Pancreas (tissue), 10 donors: Measurements from ENCODE around the gene ZNF543. TPM values are rescaled to one million over a fixed set of nuclear protein-coding genes. Genes with fewer than 3 reads are reported as not detected.
A peak's percentile ranks its signal among the peaks of the same experiment; 100 is the strongest.

Experiments used
- ATAC-seq, 4 donors: fragments of 200-7000 bp; cut with Tn5 transposase; one replicate each; pipeline versions ENCODE4 v1.8.0 to v1.9.1; 2020; ENCODE audit warnings: mild to moderate bottlenecking in 4 of 4, moderate library complexity in 4 of 4
- DNase-seq, 6 donors: peaks; one replicate each; pipeline ENCODE4 v3.0.0-alpha.2; 2020
- FAIRE-seq: peaks from 2 replicates; lab custom pipeline; 2012; peaks lifted over from hg19 to GRCh38; lab: Jason Lieb, UNC
- H3K27ac ChIP-seq, 4 donors: fragments of 200-600 bp; sonication (generic); 1 replicate in 3 of 4; 2 replicates in 1 of 4; pipeline versions ENCODE4 v1.5.0 to v1.8.0; 2020
- H3K27me3 ChIP-seq, 4 donors: fragments of 200-600 bp; one replicate each; pipeline ENCODE4 v1.8.0; 2021
- H3K36me3 ChIP-seq, 3 donors: fragments of 200-600 bp; sonication (generic) in 1 of 3; one replicate each; pipeline versions ENCODE4 v1.5.0 to v1.8.0; 2020 to 2021
- H3K4me1 ChIP-seq, 3 donors: fragments of 200-600 bp; one replicate each; pipeline ENCODE4 v1.8.0; 2021
- H3K4me3 ChIP-seq, 4 donors: fragments of 200-600 bp; sonication (generic) in 2 of 4; one replicate each; pipeline versions ENCODE4 v1.5.0 to v1.8.0; 2020 to 2021
- H3K9me3 ChIP-seq, 4 donors: fragments of 200-600 bp; one replicate each; pipeline ENCODE4 v1.8.0; 2021
- WGBS, 2 donors: extraction: QIAGEN DNeasy Blood & Tissue Kit; methylation state at CpG; one replicate each; pipeline ENCODE4 v1.1.7; 2013; 5-methylcytosine and 5-hydroxymethylcytosine counted together
- intact Hi-C, 3 donors: fragments of 100-400 bp; cut with DNase I; formaldehyde crosslinking; loops; one replicate each; pipeline versions ENCODE4 v1.11.1 to v1.14.2; 2022
- polyA plus RNA-seq, 2 donors: library from polyadenylated mRNA; stranded (reverse); fragments of 200-250 nt; gene quantifications; one replicate each; pipeline ENCODE4 v1.2.3, GENCODE V29; 2013
- total RNA-seq, 6 donors: library from RNA; stranded (reverse); fragmentation: NEBNext Ultra II Directional in 4 of 6; extraction: Animal tissue kit (Norgen Biotek cat#: 25700) in 4 of 6; gene quantifications; one replicate each; pipeline versions ENCODE4 v1.2.1 to v1.2.4, GENCODE V29; 2021 to 2023
- TF ChIP-seq, protein P1 (sequence below), 4 donors: fragments of 200-600 bp; sonication (generic) in 3 of 4; IDR thresholded peaks; one replicate each; pipeline versions ENCODE4 v1.5.0 to v1.8.0; 2021; ENCODE audit warnings: antibody characterized with exemption in 4 of 4
- donor health status: healthy with polysubstance abuse.
- donor health status: DM: no; HTN: no; CAD: no; lungs with moderate emphysema.
- donor health status: DM: no; HTN: no; CAD: no.
- donor health status: control.
- donor health status: control.
- donor health status: Bipolar disorder and iron deficiency.
- donor health status: DM: yes; HTN: yes; CAD: no.
- donor health status: DM: no; HTN: no; CAD: no.
- donor health status: DM: no; HTN: no; CAD: no.
- donor health status: DM: yes; HTN: yes; CAD: no.

Gene ZNF543
- total and polyA plus RNA-seq, 8 donors = 0.76 to 4.1 (median 1.5) TPM

DNA sequence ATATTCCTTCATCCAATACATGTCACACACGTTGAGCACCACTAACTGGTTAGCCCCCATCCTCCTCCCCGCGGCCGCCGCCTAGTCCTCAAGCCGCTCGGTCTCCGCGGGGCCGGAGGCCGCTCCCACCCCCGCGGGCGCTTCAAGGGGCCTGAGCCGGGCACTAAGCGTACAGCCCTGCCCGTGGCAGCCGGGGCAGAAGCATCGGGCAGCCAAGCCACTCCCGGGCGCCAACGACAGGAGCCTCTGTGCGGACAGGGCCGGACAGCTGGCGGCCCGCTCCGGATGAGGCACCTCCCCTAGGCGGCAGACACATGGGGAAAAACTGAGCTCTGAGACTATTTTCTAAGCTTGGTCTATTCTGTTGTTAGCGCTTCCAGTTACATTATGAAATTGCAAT, 2.8 kb upstream of the ZNF543 start:
- Histone ChIP-seq H3K9me3 (no peaks in the 10 kb centered on the region), H3K27me3 (no peaks in the 10 kb centered on the region), H3K4me3 (no peak overlapping the region), H3K27ac (no peak overlapping the region), H3K4me1 (no peaks in the 10 kb centered on the region), H3K36me3 (no peaks in the 10 kb centered on the region)
- TF ChIP-seq, protein P1, sequence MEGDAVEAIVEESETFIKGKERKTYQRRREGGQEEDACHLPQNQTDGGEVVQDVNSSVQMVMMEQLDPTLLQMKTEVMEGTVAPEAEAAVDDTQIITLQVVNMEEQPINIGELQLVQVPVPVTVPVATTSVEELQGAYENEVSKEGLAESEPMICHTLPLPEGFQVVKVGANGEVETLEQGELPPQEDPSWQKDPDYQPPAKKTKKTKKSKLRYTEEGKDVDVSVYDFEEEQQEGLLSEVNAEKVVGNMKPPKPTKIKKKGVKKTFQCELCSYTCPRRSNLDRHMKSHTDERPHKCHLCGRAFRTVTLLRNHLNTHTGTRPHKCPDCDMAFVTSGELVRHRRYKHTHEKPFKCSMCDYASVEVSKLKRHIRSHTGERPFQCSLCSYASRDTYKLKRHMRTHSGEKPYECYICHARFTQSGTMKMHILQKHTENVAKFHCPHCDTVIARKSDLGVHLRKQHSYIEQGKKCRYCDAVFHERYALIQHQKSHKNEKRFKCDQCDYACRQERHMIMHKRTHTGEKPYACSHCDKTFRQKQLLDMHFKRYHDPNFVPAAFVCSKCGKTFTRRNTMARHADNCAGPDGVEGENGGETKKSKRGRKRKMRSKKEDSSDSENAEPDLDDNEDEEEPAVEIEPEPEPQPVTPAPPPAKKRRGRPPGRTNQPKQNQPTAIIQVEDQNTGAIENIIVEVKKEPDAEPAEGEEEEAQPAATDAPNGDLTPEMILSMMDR (IDR thresholded peaks at IDR 0.05) = no peak
- 15 to 21% methylated on average over 29 of the region's 29 CpGs for WGBS, 2 donors
- intact Hi-C loops = no loop called here
- no peak for FAIRE-seq
- DNase-seq = peak in 1 of 6 donors; percentile 53
- no peak for ATAC-seq

DNA sequence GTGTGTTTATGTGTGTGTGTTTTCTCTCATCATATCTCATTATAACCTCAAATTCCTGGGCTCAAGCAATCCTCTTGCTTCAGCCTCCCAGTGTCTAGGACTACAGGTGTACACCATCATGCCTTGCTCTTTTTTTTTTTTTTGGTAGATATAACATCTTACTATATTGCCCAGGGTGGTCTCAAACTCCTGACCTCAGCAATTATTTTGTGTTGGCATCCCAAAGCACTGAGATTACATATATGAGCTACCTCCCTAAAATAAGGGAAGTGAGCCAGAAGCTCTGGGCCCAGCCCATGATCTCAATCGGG, 448 bp upstream of the ZNF543 start:
- intact Hi-C loops = no loop called here
- H3K36me3 ChIP-seq = peaks cover 0 to 13% (median 0%) of the 10 kb centered on the region in 3 donors
- peak; percentile 3 to 50 (median 27) for ATAC-seq
- H3K4me1 ChIP-seq = no peaks in the 10 kb centered on the region
- 2 to 4% methylated on average over 1 of the region's 1 CpG for WGBS, 2 donors
- H3K9me3 ChIP-seq = no peaks in the 10 kb centered on the region
- H3K27me3 ChIP-seq = no peaks in the 10 kb centered on the region
- FAIRE-seq = no peak
- H3K27ac ChIP-seq = peak overlapping the region; percentile 47 to 71 (median 58)
- TF ChIP-seq, protein P1 (IDR thresholded peaks at IDR 0.05) = no peak
- DNase-seq = no peak
- peak overlapping the region; percentile 64 to 72 (median 68) for H3K4me3 ChIP-seq

DNA sequence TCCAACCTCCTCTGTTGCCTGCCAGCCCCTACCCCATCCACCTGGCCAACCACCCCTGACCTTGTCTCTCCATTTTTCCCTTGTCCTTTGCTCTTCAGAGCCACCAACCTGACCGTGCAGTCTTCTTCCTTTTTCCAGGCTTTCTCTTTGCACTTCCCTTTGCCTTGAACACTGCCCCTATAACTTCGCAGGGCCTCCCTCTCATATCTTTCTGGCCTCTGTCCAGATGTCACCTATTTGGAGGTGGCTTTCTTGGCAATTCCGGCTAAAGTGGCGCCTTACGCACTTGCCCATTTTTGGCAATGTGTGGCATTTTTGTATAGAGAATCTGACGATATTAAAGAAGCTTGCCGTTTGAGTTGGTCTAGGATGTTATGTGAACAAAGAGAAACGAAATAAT, 844 bp downstream of the ZNF543 start:
- no peaks in the 10 kb centered on the region for H3K27me3 ChIP-seq
- H3K36me3 ChIP-seq = peaks cover 0 to 26% (median 0%) of the 10 kb centered on the region in 3 donors
- ATAC-seq (no peak), FAIRE-seq (no peak), DNase-seq (no peak)
- WGBS, 2 donors = 22 to 23% methylated on average over 8 of the region's 8 CpGs
- H3K4me3 ChIP-seq = peak overlapping the region; percentile 64 to 72 (median 68)
- no peaks in the 10 kb centered on the region for H3K9me3 ChIP-seq
- H3K27ac ChIP-seq = no peak overlapping the region
- intact Hi-C loops = no loop called here
- no peaks in the 10 kb centered on the region for H3K4me1 ChIP-seq
- TF ChIP-seq, protein P1 (IDR thresholded peaks at IDR 0.05) = no peak

DNA sequence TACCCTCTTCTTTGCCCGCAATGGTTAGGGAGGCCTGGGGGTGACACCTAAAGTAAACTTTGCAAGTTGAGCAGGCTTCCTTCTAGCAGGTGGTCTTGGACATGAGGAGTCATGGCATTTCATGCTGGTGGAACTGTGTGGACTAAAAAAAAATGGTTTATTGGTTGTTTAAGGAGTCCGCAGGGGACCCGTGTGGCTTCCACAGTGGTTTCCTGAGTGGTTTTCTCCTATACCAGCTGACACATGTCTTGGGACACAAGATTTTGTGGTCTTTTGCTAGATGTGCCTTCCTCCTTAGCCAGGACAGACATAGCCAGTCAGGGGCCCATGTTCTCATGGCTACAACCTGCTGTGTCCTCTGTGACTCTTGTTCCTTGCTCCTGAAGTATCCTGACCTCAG, 1.5 kb downstream of the ZNF543 start:
- intact Hi-C loops = no loop called here
- FAIRE-seq = no peak
- no peak for ATAC-seq
- no peaks in the 10 kb centered on the region for H3K27me3 ChIP-seq
- 75 to 82% methylated on average over 3 of the region's 3 CpGs for WGBS, 2 donors
- no peaks in the 10 kb centered on the region for H3K9me3 ChIP-seq
- H3K4me3 ChIP-seq = peak overlapping the region in 2 of 4 donors; percentile 70 to 72
- TF ChIP-seq, protein P1 (IDR thresholded peaks at IDR 0.05) = no peak
- no peaks in the 10 kb centered on the region for H3K4me1 ChIP-seq
- peaks cover 0 to 31% (median 0%) of the 10 kb centered on the region in 3 donors for H3K36me3 ChIP-seq
- no peak for DNase-seq
- H3K27ac ChIP-seq = no peak overlapping the region

DNA sequence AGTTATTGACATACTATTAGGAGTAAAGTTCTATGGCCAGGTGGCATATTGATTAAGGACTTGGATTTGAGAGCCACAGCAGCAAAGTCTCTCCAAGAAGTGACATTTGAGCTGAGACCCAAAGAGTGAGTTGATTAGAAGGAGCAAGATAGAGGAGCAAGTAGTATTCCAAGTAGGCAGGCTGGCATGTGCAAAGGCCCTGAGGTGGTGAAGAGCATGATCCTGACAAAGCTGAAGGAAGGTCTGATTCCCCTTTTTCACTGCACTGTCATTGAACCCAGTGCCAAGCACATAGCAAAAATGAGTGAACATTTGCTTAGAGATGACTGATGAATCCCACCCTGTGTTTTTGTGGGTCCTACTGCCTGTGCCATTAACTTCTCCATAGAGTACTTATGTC, 4.7 kb downstream of the ZNF543 start:
- Histone ChIP-seq H3K27ac (no peak overlapping the region), H3K4me3 (no peak overlapping the region), H3K27me3 (no peaks in the 10 kb centered on the region), H3K4me1 (no peaks in the 10 kb centered on the region), H3K36me3 (peaks cover 0 to 54% (median 15%) of the 10 kb centered on the region in 3 donors), H3K9me3 (no peaks in the 10 kb centered on the region)
- DNase-seq (no peak), ATAC-seq (no peak), FAIRE-seq (no peak)
- TF ChIP-seq, protein P1 (IDR thresholded peaks at IDR 0.05) = no peak
- intact Hi-C loops = no loop called here
